ENCODE measurements around the gene TMEM213.

TMEM213 gene

DNA sequence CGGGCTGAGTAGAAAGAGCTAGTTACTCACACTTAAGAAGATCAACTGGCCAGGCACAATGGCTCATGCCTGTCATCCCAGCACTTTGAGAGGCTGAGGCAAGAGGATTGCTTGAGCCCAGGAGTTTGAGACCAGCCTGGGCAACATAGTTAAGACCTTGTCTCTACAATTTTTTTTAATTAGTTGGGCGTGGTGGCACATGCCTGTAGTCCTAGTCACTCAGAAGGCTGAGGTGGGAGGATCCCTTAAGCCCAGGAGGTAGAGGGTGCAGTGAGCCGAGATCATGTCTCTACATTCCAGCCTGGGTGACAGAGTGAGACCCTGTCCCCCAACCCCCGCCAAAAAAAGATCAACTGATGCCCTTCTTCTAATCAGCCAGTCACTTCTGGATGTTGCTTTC is 74.8 kb downstream of the TMEM213 start:
- no peaks in the 10 kb centered on the region for H4K20me1 ChIP-seq (ENCODE audit: control insufficient read depth, insufficient read depth, low read depth, low read length)
- no peaks in the 10 kb centered on the region for H3K4me1 ChIP-seq (ENCODE audit: control insufficient read depth, low read length)
- no peaks in the 10 kb centered on the region for H3F3A ChIP-seq (ENCODE audit: control insufficient read depth, insufficient read depth)
- H3K79me2 ChIP-seq (ENCODE audit: control insufficient read depth, low read length), result no peaks in the 10 kb centered on the region
- no peak overlapping the region for H3K4me2 ChIP-seq (ENCODE audit: low read length)
- H3K27me3 ChIP-seq (ENCODE audit: control insufficient read depth, low read length), result peaks cover 11% of the 10 kb centered on the region; the same call in 1 of the 2 replicates
- TF ChIP-seq, protein P1, sequence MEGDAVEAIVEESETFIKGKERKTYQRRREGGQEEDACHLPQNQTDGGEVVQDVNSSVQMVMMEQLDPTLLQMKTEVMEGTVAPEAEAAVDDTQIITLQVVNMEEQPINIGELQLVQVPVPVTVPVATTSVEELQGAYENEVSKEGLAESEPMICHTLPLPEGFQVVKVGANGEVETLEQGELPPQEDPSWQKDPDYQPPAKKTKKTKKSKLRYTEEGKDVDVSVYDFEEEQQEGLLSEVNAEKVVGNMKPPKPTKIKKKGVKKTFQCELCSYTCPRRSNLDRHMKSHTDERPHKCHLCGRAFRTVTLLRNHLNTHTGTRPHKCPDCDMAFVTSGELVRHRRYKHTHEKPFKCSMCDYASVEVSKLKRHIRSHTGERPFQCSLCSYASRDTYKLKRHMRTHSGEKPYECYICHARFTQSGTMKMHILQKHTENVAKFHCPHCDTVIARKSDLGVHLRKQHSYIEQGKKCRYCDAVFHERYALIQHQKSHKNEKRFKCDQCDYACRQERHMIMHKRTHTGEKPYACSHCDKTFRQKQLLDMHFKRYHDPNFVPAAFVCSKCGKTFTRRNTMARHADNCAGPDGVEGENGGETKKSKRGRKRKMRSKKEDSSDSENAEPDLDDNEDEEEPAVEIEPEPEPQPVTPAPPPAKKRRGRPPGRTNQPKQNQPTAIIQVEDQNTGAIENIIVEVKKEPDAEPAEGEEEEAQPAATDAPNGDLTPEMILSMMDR (IDR thresholded peaks at IDR 0.05; ENCODE audit: low read depth, low read length, poor library complexity, severe bottlenecking), result no peak
- no peak for TF ChIP-seq EZH2phosphoT487 (IDR thresholded peaks at IDR 0.05; ENCODE audit: borderline replicate concordance, low read length)
- H3K27ac ChIP-seq (ENCODE audit: low read depth, low read length), result no peak overlapping the region
- H3K9me3 ChIP-seq (ENCODE audit: control insufficient read depth, insufficient read depth, low read length), result no peaks in the 10 kb centered on the region
- no peaks in the 10 kb centered on the region for H3K9me2 ChIP-seq (replicated peaks; ENCODE audit: control insufficient read depth, low read length)
- H3K36me3 ChIP-seq (ENCODE audit: control insufficient read depth, low read length), result no peaks in the 10 kb centered on the region
- no peak overlapping the region for H3K4me3 ChIP-seq (ENCODE audit: low read length)

DNA sequence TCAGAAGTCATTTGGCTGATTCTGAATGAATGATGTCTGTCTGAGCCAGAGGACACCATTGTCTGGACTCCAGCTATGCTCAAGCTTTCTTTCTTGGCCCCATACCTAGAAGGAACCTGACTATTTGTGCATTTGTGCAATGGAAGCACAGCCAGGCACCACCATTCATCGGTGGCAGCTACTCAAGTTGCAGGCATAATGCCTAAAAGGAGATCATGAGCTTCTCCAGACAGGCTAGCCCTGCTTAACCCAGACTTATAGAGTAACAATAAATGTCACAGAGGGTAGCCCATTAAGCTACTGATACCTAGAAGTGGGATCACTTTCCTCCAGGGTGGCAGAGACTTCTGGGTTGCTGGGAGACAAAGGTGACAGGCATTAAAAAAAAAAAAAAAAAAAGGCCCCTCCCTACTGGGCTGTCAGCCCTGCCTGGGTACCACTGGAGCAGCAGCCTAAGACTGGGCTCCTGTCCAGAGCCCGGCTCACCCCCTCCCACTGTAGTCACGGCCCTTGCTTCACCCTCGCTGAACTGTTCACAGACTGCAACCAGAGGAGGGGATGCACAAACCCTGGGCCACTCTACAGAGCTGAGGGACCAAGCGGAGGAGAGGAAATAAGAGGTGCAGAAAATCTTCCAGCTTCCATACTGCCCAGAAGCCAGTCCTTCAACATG is 75.6 kb downstream of the TMEM213 start:
- TF ChIP-seq EZH2phosphoT487 (IDR thresholded peaks at IDR 0.05; ENCODE audit: borderline replicate concordance, low read length), result no peak
- TF ChIP-seq, protein P1 (IDR thresholded peaks at IDR 0.05; ENCODE audit: low read depth, low read length, poor library complexity, severe bottlenecking), result no peak

DNA sequence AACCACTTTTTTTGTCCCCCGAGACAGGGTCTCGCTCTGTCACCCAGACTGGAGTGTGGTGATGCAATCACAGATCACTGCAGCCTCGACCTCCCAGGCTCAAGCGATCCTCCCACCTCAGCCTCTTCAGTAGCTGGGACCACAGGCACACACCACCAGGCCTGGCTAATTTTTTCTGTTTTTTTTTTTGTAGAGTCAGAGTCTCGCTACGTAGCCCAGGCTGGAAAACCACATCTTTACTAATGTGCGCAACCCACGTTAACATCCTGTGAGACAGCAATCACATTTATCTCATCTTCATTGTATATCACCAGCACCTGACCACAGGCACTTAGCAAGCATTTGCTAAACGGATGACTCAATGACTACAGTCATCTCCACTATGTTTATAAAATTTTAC is 78.0 kb downstream of the TMEM213 start:
- H3F3A ChIP-seq (ENCODE audit: control insufficient read depth, insufficient read depth), result no peaks in the 10 kb centered on the region
- H3K9me3 ChIP-seq (ENCODE audit: control insufficient read depth, insufficient read depth, low read length), result no peaks in the 10 kb centered on the region
- no peak overlapping the region for H3K4me3 ChIP-seq (ENCODE audit: low read length)
- H3K27ac ChIP-seq (ENCODE audit: low read depth, low read length), result no peak overlapping the region
- no peak overlapping the region for H3K4me2 ChIP-seq (ENCODE audit: low read length)
- H3K79me2 ChIP-seq (ENCODE audit: control insufficient read depth, low read length), result no peaks in the 10 kb centered on the region
- H3K4me1 ChIP-seq (ENCODE audit: control insufficient read depth, low read length), result no peaks in the 10 kb centered on the region
- H3K36me3 ChIP-seq (ENCODE audit: control insufficient read depth, low read length), result no peaks in the 10 kb centered on the region
- peaks cover 11% of the 10 kb centered on the region; the same call in 1 of the 2 replicates for H3K27me3 ChIP-seq (ENCODE audit: control insufficient read depth, low read length)
- TF ChIP-seq EZH2phosphoT487 (IDR thresholded peaks at IDR 0.05; ENCODE audit: borderline replicate concordance, low read length), result no peak
- TF ChIP-seq, protein P1 (IDR thresholded peaks at IDR 0.05; ENCODE audit: low read depth, low read length, poor library complexity, severe bottlenecking), result no peak
- H3K9me2 ChIP-seq (replicated peaks; ENCODE audit: control insufficient read depth, low read length), result no peaks in the 10 kb centered on the region
- no peaks in the 10 kb centered on the region for H4K20me1 ChIP-seq (ENCODE audit: control insufficient read depth, insufficient read depth, low read depth, low read length)

More for the DNA sequence above, 75.6 kb downstream of the TMEM213 start:
- Histone ChIP-seq H4K20me1 (ENCODE audit: control insufficient read depth, insufficient read depth, low read depth, low read length) (no peaks in the 10 kb centered on the region), H3K79me2 (ENCODE audit: control insufficient read depth, low read length) (no peaks in the 10 kb centered on the region), H3F3A (ENCODE audit: control insufficient read depth, insufficient read depth) (no peaks in the 10 kb centered on the region), H3K9me2 (replicated peaks; ENCODE audit: control insufficient read depth, low read length) (no peaks in the 10 kb centered on the region), H3K4me1 (ENCODE audit: control insufficient read depth, low read length) (no peaks in the 10 kb centered on the region), H3K36me3 (ENCODE audit: control insufficient read depth, low read length) (no peaks in the 10 kb centered on the region), H3K4me2 (ENCODE audit: low read length) (no peak overlapping the region), H3K4me3 (ENCODE audit: low read length) (no peak overlapping the region), H3K27me3 (ENCODE audit: control insufficient read depth, low read length) (peaks cover 11% of the 10 kb centered on the region; the same call in 1 of the 2 replicates), H3K9me3 (ENCODE audit: control insufficient read depth, insufficient read depth, low read length) (no peaks in the 10 kb centered on the region), H3K27ac (ENCODE audit: low read depth, low read length) (no peak overlapping the region)

Measured in DOHH2 (cell line).